Measurements from ENCODE around the gene KDM6B.

The KDM6B gene

DNA sequence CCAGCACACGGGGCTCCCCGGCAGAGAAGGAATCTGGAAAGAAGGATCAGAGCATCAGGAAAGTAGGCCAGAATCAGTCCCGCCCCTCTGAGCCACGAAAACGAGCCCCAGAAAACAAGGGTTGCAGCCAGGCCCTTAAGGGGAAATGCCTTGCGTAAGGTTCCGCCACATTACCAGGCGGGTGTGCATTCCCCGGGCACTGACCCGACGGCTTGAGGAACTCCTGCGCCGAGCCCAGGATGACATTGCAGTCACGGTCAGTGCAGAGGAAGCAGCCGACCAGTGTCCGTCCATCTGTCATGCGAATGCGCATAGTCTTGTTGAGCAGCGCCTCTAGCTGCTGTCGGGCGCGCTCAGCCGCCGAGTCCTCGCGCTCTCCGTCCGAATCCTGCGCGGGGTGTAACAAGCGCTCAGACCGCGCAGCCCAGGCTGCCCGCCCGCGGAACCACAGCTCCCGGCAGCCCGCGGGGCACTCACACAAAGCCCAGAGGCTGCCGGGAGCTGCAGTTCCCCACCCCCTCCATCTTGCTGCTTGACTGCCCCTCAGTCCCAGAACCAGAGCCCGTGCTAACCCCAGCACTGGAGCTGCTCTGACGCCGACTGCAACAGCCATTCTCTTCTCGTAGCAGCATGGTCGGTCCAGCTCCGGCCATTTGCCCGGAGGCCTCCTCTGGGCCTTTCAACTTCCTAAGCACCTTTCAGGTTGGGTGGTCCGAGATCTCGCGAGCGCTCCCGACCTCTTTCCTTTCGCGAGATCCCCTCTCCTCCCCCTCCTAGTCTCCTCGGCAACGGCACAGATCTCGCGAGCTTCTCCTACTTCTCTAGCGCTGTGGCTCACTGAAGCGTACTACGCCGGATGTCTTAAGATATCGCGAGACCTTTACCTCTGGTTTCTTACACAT is 23.0 kb downstream of the KDM6B start, which contains the start of gene NAA38 (continued):
- TF ChIP-seq YY2 (tag by site-specific recombination; IDR thresholded peaks at IDR 0.05): peak; percentile 88
- TF ChIP-seq ZNF473 (tag by site-specific recombination; IDR thresholded peaks at IDR 0.05): no peak
- peak; percentile 49; the same call in 1 of the 2 replicates for TF ChIP-seq SP2 (tag by site-specific recombination; IDR thresholded peaks at IDR 0.05)
- TF ChIP-seq ZNF843 (tag by site-specific recombination; IDR thresholded peaks at IDR 0.05): 0 out of 2 replicates have a peak, but pooled peaks have one; percentile 6
- no peak for TF ChIP-seq ZSCAN5A (tag by site-specific recombination; IDR thresholded peaks at IDR 0.05)
- peak; percentile 77 for TF ChIP-seq ZBTB8A (tag by site-specific recombination; IDR thresholded peaks at IDR 0.05)
- 0 out of 2 replicates have a peak, but pooled peaks have one; percentile 21 for TF ChIP-seq ZSCAN4 (tag by site-specific recombination; IDR thresholded peaks at IDR 0.05)
- TF ChIP-seq ZNF76 (tag by site-specific recombination; IDR thresholded peaks at IDR 0.05; ENCODE audit: borderline replicate concordance, low read depth): peak; percentile 97
- TF ChIP-seq ZBTB7A (tag by site-specific recombination; IDR thresholded peaks at IDR 0.05; ENCODE audit: low read depth): 0 out of 2 replicates have a peak, but pooled peaks have one; percentile 22
- peak; percentile 94 for TF ChIP-seq ZBTB26 (tag by site-specific recombination; optimal IDR thresholded peaks at IDR 0.05)
- TF ChIP-seq EGR2 (tag by site-specific recombination; IDR thresholded peaks at IDR 0.05; ENCODE audit: low read depth): peak; percentile 20; the same call in 1 of the 2 replicates
- peak; percentile 47; the same call in 1 of the 2 replicates for TF ChIP-seq ZSCAN30 (tag by site-specific recombination; IDR thresholded peaks at IDR 0.05)
- peak; percentile 85 for TF ChIP-seq ZNF341 (tag by site-specific recombination; IDR thresholded peaks at IDR 0.05; ENCODE audit: low read depth)
- TF ChIP-seq KLF9 (tag by site-specific recombination; IDR thresholded peaks at IDR 0.05; ENCODE audit: low read depth): peak; percentile 18; the same call in 1 of the 2 replicates
- TF ChIP-seq, protein P1, sequence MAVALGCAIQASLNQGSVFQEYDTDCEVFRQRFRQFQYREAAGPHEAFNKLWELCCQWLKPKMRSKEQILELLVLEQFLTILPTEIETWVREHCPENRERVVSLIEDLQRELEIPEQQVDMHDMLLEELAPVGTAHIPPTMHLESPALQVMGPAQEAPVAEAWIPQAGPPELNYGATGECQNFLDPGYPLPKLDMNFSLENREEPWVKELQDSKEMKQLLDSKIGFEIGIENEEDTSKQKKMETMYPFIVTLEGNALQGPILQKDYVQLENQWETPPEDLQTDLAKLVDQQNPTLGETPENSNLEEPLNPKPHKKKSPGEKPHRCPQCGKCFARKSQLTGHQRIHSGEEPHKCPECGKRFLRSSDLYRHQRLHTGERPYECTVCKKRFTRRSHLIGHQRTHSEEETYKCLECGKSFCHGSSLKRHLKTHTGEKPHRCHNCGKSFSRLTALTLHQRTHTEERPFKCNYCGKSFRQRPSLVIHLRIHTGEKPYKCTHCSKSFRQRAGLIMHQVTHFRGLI (tag by site-specific recombination; IDR thresholded peaks at IDR 0.05): peak; percentile 45
- TF ChIP-seq ZNF639 (tag by site-specific recombination; IDR thresholded peaks at IDR 0.05): 0 out of 2 replicates have a peak, but pooled peaks have one; percentile 27
- peak; percentile 44; the same call in 1 of the 2 replicates for TF ChIP-seq ZBTB48 (tag by site-specific recombination; IDR thresholded peaks at IDR 0.05)
- peak; percentile 86 for TF ChIP-seq BCL11A (tag by site-specific recombination; IDR thresholded peaks at IDR 0.05; ENCODE audit: low read depth)
- TF ChIP-seq, protein P2, sequence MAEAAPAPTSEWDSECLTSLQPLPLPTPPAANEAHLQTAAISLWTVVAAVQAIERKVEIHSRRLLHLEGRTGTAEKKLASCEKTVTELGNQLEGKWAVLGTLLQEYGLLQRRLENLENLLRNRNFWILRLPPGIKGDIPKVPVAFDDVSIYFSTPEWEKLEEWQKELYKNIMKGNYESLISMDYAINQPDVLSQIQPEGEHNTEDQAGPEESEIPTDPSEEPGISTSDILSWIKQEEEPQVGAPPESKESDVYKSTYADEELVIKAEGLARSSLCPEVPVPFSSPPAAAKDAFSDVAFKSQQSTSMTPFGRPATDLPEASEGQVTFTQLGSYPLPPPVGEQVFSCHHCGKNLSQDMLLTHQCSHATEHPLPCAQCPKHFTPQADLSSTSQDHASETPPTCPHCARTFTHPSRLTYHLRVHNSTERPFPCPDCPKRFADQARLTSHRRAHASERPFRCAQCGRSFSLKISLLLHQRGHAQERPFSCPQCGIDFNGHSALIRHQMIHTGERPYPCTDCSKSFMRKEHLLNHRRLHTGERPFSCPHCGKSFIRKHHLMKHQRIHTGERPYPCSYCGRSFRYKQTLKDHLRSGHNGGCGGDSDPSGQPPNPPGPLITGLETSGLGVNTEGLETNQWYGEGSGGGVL (tag by site-specific recombination; IDR thresholded peaks at IDR 0.05): peak; percentile 76
- TF ChIP-seq, protein P3, sequence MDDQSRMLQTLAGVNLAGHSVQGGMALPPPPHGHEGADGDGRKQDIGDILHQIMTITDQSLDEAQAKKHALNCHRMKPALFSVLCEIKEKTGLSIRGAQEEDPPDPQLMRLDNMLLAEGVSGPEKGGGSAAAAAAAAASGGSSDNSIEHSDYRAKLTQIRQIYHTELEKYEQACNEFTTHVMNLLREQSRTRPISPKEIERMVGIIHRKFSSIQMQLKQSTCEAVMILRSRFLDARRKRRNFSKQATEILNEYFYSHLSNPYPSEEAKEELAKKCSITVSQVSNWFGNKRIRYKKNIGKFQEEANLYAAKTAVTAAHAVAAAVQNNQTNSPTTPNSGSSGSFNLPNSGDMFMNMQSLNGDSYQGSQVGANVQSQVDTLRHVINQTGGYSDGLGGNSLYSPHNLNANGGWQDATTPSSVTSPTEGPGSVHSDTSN (CRISPR knock-in tag; IDR thresholded peaks at IDR 0.05): peak; percentile 35; the same call in 1 of the 2 replicates
- TF ChIP-seq ZNF391 (tag by site-specific recombination; IDR thresholded peaks at IDR 0.05; ENCODE audit: borderline replicate concordance, low read depth): 0 out of 2 replicates have a peak, but pooled peaks have one; percentile 18
- no peak for TF ChIP-seq ZSCAN16 (tag by site-specific recombination; IDR thresholded peaks at IDR 0.05)
- 0 out of 2 replicates have a peak, but pooled peaks have one; percentile 13 for TF ChIP-seq ZNF610 (tag by site-specific recombination; IDR thresholded peaks at IDR 0.05; ENCODE audit: borderline replicate concordance)
- no peak for TF ChIP-seq RBAK (tag by site-specific recombination; IDR thresholded peaks at IDR 0.05)
- peak; percentile 65; the same call in 1 of the 2 replicates for TF ChIP-seq ZNF660 (tag by site-specific recombination; IDR thresholded peaks at IDR 0.05)
- TF ChIP-seq, protein P4, sequence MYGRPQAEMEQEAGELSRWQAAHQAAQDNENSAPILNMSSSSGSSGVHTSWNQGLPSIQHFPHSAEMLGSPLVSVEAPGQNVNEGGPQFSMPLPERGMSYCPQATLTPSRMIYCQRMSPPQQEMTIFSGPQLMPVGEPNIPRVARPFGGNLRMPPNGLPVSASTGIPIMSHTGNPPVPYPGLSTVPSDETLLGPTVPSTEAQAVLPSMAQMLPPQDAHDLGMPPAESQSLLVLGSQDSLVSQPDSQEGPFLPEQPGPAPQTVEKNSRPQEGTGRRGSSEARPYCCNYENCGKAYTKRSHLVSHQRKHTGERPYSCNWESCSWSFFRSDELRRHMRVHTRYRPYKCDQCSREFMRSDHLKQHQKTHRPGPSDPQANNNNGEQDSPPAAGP (tag by site-specific recombination; IDR thresholded peaks at IDR 0.05): peak; percentile 72; the same call in 1 of the 2 replicates
